DLD1 (cell line): ENCODE data around the gene LMO3.

Source experiments
- in situ Hi-C: cut with HindIII; loops from 2 replicates; pipeline ENCODE4 v1.10.0; 2017; ENCODE audit warnings: low sequenced_read_pairs

Gene LMO3

DNA sequence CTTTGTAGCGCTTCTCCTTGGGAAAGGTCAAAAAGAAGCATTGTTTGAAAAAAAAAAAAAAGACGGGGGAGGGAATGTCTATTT lies at the start of gene LMO3:
Gene LMO3, minus strand, starts transcription at position 46 of the 84 bp plus-strand sequence. CDS start 5,302 bp downstream, outside the sequence.
- in situ Hi-C loops, result no loop called here

DNA sequence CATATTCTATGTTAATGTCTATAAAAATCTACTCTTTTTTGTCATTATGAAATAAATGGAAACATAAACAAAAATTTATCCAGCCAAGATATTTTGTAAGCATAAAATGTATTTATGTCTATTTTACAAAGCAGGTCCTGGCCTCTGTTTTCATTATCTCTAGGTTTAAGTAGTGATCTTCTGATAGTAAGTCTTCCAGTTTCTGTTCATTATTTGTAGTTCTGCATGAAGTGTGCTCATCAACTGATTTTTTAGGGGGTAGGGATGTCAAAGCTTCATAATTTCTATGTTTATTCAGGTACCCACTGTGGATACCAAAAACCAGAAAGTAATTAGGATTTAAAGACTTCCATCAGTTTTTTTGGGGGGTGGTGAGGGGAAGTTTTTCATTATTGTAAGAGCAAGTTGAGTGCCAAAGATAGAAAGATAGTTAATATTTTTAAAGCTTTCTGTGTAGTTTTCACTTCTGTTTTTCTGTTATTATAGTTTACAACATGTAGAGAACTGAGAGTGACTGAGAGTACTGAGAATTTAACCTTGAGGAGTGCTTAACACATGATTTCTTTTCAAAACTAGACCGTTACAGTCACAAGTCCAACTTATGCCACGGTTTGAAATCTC lies 30.6 kb upstream of the LMO3 start:
- in situ Hi-C loops, result no loop called here

DNA sequence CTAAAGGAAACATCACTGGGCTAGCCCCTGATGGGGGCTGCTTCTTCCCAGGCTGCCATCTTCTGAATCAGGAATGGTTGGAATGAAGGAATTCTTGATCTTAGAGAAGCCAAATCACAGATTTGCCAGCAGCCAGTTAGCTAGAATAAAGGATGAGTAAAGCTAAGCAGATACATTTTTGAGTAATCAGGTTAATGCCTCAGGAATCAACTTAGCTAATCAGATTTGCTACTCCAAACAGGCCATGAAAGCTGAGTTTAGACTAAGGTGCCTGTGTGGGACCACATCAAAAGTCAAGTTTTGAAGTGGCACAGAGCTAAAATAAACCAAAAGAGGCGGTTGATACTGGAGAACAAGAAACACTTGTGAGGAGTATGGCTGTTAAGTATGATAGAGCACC lies 28.8 kb upstream of the LMO3 start:
- in situ Hi-C loops, result no loop called here

DNA sequence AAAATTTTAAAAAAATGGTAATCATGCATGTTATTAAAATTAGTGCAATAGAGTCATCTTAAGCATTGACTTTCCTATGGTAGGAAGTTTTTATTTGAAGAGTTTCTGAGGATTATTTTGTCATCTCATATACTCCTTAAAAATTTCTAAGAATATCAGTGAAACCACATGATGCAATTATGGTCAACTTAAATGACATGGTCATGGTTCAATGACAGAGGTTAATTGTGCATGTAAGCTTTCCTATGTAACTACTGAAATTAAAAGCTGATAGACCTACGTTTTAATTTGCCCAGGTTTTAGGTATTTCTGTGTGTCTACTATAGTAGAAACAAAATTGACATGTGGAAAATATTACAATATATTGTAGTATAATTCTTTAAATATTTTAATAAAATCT lies 21.0 kb upstream of the LMO3 start:
- in situ Hi-C loops, result no loop called here

DNA sequence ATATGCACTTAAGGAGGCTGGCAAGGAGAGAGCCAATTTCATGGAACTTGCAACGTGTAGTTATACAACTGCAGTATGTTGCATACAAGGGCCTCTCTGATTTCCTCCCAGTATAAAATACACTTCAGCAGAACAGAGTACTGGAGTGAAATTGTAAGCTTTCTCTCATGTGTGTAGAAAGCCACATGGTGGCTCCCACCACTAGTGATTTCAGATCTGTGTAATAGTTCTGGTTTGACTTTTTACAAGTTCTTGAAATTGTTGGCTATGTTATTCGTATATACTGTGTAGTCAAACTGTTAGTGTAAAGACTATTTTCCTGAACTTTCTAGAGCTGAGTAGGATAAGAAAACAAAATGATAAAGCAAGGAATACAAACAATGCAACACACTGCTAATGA lies 16.4 kb upstream of the LMO3 start:
- in situ Hi-C loops, result no loop called here

DNA sequence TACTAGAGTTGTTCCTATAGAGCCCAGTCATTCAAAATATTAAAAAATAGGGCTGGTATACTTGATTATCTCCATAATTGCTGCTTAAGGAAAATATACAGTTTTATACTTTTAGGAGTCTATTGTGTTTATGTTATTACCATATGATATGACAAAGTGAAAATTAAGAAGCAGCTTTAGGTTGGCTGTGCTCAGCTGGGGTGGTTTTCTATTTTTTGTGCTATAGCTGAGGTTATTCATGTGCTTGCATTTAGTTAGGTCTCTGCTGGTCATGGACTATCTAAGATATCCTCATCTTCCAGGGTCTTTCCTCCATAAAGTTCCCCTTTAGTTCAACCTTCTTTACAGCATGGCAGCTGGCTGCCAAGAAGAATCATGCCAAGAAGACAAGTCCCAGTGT lies 13.6 kb upstream of the LMO3 start:
- in situ Hi-C loops, result no loop called here

DNA sequence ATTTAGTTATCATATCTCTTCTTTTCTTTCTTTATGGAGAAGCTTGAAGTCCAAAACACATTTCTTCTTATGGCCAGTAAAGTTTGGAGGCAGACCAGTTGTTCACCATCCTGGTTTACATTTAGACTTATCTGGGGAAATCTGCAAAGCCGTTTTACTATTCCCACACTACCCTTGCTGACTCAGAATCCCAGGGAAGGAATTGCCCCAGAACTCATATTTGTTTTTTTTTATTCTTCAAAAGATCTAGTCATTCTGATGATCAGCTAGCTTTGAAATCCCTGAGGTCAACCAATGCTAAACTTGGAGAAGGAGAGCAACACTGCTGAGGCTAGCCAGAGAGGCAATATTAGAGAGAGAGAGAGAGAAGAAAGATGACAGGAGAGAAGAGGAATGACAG lies 12.3 kb upstream of the LMO3 start:
- in situ Hi-C loops, result no loop called here

DNA sequence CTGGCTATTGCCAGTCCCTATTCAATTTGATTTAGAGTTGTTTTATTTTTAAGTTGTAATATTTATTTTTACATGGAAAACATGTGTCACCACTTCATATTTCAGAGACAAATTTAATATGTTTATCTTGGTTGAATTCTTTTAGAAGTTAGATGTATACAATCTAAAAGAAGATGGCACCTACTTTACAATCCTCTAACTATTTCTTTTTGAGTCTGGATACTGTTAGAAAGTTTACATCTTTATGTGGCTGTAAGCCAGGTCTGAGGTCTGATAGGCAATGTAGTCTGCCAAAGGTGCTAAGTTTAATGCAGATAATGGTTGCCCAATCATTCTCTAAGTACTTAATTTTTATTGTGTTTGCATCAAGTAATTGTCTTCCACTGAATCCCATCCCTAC lies 7.2 kb upstream of the LMO3 start:
- in situ Hi-C loops, result no loop called here

DNA sequence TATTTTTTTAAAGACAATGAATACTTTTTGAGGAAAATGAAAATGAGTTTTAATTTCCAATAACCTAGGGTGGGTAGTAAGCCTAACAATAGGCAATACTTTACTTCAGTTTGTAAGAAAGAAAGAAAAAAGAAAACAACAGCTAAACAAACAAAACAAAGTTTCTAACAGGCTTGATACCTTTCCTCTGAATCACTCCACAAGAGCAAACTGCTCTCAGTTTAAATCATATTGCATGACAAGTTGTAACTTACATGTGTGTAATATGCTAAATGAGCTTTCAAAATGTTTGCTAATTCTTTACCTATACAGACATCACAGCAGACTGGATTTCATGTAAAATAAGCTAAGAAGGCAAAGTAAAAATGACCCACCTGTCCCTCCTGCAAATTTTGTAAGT lies 6.7 kb upstream of the LMO3 start:
- in situ Hi-C loops, result no loop called here

DNA sequence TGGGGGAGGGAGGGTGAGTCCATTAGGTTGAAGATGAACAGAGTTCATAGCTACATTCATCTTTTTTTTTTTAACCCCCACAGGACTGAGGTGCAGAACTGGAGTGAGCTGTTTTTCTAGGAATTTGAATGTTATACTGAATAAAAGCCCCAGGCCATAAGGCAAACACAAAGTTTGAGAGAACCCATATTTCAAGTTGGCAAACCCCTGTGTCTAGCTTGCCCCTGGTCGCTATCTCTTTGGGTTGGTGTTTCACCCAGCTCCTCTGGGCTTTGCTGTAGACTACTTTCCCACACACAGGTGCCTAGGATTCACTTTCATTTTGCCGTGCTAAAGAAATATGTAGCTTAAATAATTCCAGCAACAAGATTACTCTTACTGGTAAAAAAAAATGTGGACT lies 5.2 kb upstream of the LMO3 start:
- in situ Hi-C loops, result no loop called here

DNA sequence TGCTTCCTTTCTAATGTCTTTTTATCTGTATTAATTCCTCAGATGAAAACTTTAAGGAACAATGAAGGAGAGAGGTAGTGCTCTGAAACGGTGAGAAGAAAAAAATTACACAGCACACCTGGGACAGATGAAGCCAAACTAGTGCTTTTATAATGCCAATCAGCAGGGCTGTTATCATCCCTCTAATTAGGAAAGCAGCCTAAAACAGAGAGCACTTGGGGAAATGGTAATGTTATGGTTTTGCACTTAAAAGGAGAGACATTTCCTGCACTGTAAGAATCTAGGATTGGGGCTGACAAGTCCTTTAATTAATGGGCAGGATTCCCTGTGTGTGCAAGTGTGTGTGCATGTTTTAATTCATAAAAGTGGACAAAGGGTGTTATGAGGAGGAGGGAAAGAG lies 4.8 kb upstream of the LMO3 start:
- in situ Hi-C loops, result no loop called here

DNA sequence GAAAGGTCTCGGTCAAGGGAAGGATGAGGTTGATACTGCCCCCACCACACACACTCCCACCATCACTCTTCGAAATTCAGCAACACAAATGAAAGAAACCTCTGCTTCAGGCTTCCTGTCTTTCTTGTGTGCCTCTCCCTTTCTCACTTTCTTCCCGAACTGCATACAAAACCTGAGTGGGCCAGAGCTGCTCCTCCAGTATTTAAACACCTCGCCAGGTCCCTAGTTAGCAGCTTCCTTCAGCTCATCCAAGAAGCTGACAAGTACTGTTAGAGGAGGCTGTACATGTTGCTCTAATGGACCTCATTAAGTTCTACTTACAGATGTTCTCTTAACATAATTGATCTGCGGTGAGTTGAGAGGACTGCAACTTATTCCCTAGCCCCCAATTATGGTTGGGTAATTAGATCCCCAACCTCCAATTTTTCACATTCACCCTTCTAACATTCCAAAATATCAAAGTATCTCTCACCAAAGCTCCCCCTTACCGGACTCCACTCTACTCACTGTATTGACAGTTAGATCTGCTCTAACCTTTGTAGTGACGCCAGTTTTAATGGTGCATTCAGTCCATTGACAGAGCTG lies 4.1 kb upstream of the LMO3 start:
- in situ Hi-C loops, result no loop called here

DNA sequence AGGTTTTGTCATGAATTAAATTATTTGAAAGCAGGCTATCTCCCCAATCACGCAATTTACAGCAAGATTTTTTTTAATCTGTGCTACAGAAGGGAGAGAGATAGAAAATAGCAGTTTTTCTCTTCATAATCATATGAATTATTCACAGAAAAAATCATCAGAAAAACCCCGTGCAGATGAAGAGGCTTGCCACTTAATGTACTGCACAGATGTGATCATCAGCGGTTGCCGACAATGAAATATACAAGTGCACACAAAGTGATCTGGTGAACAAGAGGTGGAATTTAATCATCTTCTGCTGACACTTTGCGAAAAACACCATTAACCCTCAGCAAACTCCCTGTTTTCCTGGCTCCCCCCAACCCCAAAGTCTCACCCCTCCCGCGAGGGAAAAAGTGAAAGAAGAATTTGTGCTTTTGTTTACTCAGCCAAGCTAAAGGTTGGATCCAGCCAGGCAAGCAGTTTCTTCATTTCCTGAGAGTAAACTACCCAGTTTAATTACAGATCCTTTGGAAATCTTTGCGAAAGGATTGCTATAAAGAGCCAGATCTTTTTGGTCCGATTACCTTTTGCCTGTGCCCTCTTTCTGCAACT lies 3.1 kb upstream of the LMO3 start:
- in situ Hi-C loops, result no loop called here

DNA sequence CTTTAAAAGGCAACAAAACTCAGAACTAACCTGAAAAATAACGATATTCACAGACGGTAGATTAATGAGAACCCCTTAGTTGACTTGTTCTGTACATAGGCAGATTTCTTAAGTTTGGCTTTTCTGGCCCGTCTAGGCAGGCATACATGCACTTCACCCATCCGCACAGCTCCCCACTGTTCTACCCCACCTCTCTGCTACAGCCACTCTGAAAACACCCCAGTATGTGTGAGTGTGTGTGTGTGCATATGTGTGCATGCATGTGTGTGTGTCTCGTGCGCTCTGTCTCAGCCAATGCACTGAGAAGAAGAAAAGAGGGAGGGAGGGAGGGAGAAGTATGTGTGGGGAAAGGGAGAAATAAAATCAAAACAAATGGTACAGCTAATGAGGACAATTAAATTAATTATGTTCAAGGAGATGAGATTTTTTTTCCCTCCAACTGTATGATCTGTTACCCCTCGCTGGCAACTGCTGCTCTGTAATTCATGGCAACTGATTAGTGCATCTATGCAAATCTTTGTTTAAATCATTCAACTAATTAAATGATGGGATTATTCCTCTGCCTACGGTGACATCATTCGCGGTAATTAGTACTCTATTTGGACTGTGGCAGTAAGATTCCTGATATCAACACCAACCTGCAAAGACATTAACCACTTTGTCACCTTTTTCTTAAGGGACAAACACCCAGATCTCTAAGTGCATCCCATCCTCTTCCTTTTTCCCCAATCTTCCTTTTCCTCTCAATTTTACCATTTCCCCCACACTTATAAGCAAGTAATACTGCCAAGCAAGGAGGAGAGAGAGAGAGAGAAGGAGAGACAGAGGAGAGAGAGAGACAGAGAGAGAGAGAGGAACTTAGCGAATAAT lies 2.2 kb upstream of the LMO3 start:
- in situ Hi-C loops, result no loop called here

DNA sequence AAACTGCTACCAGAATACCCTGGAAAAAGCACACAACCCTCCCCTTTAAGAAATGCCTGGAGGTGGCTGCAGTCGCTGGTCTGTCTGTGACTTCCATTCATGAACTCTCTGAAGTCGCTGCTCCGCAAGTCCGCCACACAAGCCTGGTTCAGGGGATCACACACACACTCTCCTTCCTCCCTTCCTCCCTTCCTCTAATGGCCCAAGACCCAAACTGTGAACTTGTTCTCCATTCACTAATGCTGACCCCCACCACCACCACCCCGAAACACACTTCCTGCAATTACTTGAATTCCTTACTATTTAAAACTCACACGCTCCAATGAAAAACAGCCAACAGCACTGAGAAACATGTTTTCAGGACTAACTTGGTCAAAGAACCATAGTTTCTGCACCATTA lies 1.0 kb upstream of the LMO3 start:
- in situ Hi-C loops, result no loop called here

DNA sequence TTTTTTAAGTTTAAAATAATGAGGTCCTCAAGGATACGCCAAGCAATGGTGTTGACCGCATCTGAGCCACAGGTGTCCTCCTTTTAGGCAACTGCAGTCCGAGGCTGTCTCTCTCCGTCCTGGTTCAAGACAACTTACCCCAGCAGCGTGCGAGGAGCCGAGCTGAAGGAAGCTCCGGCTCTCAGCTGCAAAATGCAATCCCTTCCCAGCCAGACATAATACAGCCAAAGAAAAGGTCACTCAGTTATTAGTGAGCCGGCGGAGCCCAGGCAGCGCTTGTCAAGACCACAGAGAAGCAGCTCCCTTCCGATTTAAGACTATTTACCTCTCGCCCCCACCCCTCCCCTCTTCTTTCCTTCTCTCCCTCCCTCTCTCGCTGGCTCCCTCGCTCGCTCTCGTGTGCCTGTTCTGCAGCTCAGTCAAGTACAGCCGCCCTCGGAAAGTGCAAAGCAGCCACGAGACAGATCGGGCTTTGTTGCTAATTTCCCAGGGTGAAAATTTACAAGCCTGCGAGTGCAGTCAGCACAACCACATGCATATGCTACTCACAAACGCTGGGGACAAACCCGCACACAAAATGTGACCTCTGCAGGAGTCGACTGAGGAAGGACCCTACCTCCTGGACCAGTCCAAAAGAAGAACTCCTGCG lies 363 bp upstream of the LMO3 start:
- in situ Hi-C loops, result no loop called here

DNA sequence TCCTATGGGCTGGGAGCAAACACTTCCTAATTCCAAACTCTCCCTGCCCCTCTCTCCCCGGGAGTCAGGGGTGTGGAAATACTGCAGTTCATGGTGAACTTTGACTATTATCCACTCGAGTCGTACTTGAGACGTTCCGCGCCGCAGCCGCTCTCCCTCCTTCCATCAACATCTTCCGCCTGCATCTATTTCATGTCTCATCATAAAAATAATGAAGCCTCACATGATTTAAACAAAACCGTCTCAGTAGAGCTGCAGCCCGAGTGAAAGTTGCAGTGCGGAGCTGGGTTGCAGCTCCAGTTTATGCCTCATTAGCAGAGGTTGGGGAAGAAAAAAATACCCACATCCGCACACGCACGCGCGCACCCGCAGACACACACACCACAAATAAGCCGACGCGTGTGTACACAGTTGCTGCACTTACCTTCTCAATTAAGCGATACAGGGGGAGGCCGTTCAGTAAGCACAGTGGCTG lies 283 bp downstream of the LMO3 start:
- in situ Hi-C loops, result no loop called here

DNA sequence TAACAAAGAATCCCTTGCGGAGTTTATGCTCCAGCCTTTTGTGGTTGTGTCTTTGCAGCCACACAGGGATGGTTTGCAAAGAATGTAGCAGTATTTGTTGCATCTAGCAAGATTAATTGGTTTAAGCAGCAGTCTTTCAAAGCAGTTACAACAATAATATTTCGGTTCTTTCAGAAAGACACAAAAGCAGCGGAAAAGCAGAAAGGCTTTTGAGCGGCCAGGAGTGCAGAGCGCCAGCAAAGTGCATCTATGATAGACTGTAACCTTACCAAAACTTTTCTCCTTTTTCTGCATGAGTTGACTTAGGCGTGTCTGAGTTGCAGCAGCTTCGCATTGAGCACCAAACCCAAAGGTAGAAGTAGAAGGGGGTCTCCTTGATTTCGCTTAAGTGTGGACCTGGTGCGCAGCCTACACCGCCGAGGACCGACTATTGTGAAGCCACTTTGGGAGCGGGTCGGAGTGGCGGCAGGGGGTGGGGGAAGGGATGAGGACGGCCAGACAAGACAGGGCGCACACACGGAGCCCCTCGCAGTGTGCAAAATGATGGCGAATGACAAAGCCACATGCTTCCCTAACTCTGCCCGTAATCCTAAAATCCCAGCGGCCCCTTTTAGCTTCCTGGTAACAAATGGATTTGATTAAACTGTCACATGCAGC lies 1.2 kb downstream of the LMO3 start:
- in situ Hi-C loops, result no loop called here

DNA sequence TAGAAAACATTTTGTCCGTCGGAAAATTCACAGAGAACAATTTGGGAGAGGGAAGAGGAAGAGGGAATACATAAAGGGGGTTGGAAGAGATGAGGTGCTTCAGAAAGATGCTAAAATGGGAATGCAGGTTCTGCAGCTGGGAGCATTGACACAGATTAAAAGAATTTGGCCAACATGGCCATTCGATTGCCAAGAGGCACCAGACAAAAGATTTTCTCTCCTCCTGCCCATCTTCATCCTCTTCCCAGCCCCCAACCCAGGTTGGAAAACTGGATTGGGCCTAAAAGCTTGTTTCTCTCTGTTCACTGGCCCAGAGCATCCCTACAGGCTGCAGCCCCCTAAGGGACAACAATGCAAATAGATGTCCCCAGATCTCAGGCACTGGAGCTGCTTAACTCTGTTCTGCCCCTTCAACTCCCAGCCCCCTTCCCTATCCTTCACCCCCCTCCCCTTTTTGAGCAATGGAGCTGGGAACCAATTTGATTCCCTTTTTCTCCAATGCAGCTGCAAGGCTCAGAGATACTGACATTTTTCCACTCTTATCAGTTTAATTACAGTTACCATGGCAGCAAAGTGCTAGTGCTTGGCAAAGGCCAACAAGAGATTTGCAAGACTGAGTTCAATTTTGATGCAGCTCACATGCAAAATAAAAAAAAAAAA lies 1.9 kb downstream of the LMO3 start:
- in situ Hi-C loops, result no loop called here

DNA sequence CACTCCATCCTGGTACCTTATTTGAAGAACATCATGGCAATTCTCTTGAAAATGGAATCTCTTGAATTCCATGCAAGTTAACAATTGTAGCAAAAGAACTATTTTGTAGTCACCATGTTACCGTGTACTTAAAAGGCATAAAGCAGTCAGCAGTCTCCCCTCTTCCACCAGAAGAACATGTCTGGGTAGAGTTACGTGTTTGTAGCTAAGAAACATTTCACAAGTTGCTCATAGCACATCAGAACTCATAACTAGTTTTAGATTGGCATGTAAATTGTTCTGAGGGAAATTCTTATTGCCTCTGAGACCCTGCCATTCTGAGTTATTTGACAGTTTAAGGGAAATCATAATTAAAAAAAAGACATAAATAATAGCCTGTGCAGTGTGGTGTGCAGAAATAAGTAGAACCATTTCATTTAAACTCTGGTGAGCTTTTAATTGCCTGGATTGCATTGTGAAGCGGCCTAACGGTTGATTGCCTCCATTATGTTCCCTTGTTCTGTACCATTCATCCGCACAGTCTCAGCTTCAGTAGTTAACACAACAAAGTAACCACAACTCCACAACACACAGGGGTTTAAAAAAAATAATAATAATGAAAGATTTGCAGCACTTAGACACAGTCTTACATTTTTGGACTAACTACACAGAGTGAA lies 2.6 kb downstream of the LMO3 start:
- in situ Hi-C loops, result no loop called here
